ENCODE measurements around the gene MAD1L1.

Gene MAD1L1

GRCh38 chr7:2130096-2130375 lies 102.7 kb downstream of the MAD1L1 start:
- DNase-seq = no peak

GRCh38 chr7:2129323-2130095 lies 103.2 kb downstream of the MAD1L1 start:
- DNase-seq = no peak

- no peak for DNase-seq
Observed at GRCh38 chr7:2128601-2129322, 104.0 kb downstream of the MAD1L1 start.

GRCh38 chr7:2126621-2127020 lies 106.1 kb downstream of the MAD1L1 start:
- DNase-seq = no peak

GRCh38 chr7:2125931-2126330 lies 106.8 kb downstream of the MAD1L1 start:
- no peak for DNase-seq

- no peak for DNase-seq
Observed at GRCh38 chr7:2124604-2125345, 108.0 kb downstream of the MAD1L1 start.

- no peak for DNase-seq
Observed at GRCh38 chr7:2123916-2124315, 108.8 kb downstream of the MAD1L1 start.

- no peak for DNase-seq
Observed at GRCh38 chr7:2123360-2123759, 109.4 kb downstream of the MAD1L1 start.

GRCh38 chr7:2122651-2123050 lies 110.1 kb downstream of the MAD1L1 start:
- DNase-seq = no peak

GRCh38 chr7:2120841-2121830 lies 111.6 kb downstream of the MAD1L1 start:
- no peak for DNase-seq

- no peak for DNase-seq
Observed at GRCh38 chr7:2120251-2120660, 112.5 kb downstream of the MAD1L1 start.

GRCh38 chr7:2118630-2119190 lies 114.0 kb downstream of the MAD1L1 start:
- DNase-seq = no peak

GRCh38 chr7:2118056-2118455 lies 114.7 kb downstream of the MAD1L1 start:
- DNase-seq = no peak

GRCh38 chr7:2117646-2118045 lies 115.1 kb downstream of the MAD1L1 start:
- no peak for DNase-seq

- DNase-seq = no peak
Observed at GRCh38 chr7:2116989-2117591, 115.7 kb downstream of the MAD1L1 start.

- no peak for DNase-seq
Observed at GRCh38 chr7:2116448-2116810, 116.3 kb downstream of the MAD1L1 start.

GRCh38 chr7:2115760-2116447 lies 116.8 kb downstream of the MAD1L1 start:
- DNase-seq = no peak

GRCh38 chr7:2114926-2115759 lies 117.6 kb downstream of the MAD1L1 start:
- DNase-seq = no peak

- DNase-seq = no peak
Observed at GRCh38 chr7:2114052-2114451, 118.7 kb downstream of the MAD1L1 start.
